Measurements from ENCODE around the gene KRTAP12-4. TPM values are rescaled to one million over a fixed set of nuclear protein-coding genes. Genes with fewer than 3 reads are reported as not detected.
"Not testable (repeated sequence)": the region's sequence is repeated elsewhere in the genome, so short reads cannot be mapped to it uniquely, and the experiment has no call there.

The KRTAP12-4 gene
- total RNA-seq, 1 experiment from 2014 or later: not detected

DNA sequence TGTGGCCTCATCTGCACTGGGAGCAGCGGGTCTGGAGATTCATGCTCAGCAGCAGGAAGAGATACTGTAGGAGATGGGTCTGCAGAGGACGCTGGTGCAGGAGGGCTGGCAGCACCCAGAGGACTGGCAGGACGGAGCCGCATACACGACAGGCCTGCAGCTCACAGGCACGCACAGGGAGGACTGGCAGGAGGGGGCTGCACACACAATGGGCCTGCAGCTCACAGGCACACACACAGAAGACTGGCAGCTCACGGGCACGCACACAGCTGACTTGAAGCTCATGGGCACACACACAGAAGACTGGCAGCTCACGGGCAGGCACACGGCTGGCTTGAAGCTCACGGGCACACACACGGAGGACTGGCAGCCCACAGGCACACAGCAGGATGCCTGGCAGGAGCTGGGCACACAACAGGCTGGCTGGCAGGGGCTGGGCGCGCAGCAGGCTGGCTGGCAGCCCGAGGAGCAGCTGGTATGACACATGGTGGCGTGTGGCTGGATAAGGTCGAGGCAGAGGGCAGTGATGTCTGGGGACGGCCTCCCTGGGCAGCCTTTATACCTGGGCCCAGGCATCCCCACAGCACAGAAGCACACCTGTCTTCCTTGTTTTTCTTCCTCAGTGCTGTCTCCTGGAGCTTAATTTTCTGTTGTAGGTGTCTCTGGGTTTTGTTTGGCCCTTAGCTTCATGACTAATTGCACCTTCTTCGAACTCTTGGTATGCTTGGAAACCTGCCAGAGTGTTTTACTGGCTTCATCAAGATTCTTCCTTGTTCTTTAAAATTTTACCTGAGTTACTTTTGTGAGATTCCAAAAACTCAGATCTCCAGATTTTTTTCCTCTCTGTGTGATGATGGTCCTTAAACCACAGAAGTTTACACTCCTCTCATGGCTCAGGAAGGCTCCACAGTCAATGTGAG is 12.2 kb upstream of the KRTAP12-4 start, which contains the start of gene KRTAP12-2:
Gene KRTAP12-2, minus strand, starts transcription at position 527 of the 920 bp plus-strand sequence. Its CDS starts 41 bp downstream, at position 486.
- DNase-seq (ENCODE audit: low read depth, low spot score): no peak
- in situ Hi-C loops (cut with HindIII; ENCODE audit: low pct_unique_long_range_greater_than_20kb, low sequenced_read_pairs): no loop called here

DNA sequence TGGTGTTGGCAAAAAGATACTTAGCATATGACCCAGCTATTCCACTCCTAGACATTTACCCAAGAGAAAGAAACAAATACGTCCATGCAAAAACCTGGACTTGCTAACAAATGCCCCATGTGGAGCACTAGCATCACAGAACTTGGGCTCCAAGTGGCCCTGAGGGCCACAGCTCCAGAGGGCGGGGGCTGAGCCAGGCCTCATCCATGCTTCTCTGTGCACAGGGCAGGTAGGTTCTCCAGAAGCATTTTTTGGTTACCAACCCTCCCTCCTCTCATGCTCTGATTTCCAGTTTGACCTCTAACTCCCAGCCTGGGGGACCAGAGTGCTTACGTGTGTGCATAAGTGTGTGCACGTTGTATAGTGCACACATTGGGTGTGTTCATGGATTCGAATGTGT is 10.2 kb upstream of the KRTAP12-4 start:
- in situ Hi-C loops (cut with HindIII; ENCODE audit: low pct_unique_long_range_greater_than_20kb, low sequenced_read_pairs): no loop called here
- no peak for DNase-seq (ENCODE audit: low read depth, low spot score)

DNA sequence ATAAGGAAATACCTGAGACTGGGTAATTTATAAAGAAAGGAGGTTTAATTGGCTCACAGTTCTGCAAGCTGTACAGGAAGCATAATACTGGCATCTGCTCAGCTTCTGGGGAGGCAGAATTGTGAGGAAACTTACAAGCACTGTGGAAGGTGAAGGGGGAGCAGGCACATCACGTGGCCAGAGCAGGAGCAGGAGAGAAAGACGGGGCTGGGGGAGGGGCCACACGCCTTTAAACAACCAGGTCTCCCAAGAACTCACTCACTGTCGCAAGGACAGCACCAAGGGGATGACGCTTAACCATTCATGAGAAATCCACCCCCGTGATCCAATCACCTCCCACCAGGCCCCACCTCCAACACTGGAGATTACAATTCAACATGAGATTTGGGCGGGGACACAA is 7.1 kb upstream of the KRTAP12-4 start:
- DNase-seq (ENCODE audit: low read depth, low spot score): not testable (repeated sequence)

DNA sequence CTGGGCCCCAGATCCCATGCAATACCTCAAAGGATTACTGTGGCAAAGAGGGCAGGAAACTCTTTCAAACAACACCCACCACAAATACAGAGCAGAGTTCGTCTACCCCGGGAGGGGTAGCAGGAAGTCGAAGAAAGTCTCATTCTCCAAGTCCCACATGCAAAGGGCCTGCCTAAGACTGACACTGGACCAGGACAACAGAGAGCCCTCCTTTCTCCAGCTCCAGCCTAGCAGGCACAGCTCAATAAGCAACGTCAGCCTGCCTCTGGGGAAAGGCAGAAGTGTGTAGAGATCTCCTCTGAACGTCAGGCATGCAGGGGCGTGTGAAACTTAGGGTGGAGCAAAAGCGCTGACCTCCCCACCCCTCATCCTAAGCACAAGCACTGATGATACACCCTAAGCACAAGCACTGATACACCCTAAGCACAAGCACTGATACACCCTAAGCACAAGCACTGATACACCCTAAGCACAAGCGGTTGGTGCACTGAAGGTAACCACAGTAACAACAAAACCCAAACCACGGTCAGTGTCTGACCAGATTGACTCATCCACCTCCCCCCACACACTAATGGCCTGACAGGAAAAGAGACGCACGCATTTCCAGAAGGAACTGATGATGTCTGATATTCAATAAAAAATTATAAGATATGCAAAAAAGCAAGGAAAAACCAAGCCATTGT is 4.6 kb upstream of the KRTAP12-4 start:
- in situ Hi-C loops (cut with HindIII; ENCODE audit: low pct_unique_long_range_greater_than_20kb, low sequenced_read_pairs): no loop called here
- DNase-seq (ENCODE audit: low read depth, low spot score): no peak

More for the DNA sequence above, 7.1 kb upstream of the KRTAP12-4 start:
- in situ Hi-C loops (cut with HindIII; ENCODE audit: low pct_unique_long_range_greater_than_20kb, low sequenced_read_pairs): not testable (repeated sequence)

DNA sequence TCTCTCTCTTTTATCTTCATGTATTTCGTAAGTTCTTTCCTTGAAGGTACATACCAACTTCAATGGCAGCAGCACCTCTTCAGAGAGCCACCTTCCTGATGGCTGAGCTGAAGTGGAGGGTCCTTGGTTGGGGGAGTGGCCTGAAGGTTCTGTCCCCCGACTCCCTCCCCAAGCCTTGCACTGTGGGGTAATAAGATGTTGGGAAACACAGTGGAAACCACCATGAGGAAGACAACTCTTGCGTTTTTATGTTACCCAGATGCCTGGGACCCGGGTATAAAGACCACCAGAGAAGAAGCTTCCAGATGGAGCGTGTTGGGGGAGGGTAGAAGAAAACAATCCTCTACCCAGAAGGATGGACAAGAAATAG is 4.1 kb upstream of the KRTAP12-4 start:
- no peak for DNase-seq (ENCODE audit: low read depth, low spot score)
- in situ Hi-C loops (cut with HindIII; ENCODE audit: low pct_unique_long_range_greater_than_20kb, low sequenced_read_pairs): no loop called here

DNA sequence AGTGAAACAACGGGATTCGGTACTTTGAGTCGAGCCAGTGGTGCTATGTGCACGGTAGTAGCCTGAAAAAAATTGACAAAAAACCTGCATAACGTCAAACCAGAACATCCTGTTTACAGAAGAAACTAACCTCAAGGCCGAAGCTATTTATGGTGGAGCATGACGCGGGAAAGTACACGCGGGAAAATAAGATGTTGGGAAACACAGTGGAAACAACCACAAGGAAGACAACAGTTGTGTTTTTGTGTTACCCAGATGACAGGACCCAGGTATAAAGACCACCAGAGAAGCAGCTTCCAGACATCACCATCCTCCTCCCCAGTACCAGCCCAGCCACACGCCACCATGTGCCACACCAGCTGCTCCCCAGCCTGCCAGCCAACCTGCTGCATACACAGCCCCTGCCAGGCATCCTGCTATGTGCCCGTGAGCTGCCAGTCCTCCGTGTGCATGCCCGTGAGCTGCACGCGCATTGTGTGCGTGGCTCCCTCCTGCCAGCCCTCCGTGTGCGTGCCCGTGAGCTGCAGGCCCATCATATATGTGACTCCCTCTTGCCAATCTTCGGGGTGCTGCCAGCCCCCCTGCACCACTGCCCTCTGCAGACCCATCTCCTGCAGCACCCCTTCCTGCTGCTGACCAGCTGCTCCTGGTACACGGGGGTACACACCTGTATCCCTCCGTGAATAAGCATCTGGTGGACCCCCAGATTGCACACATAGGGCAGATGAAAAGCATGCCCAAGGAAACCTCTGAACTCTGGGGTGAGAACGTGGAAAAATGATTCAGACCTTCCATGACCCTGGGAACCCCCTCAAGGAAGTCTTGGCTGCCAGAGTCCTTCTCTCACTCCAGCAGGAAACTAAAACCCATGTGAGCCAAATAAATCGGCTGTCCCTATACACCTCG is 3.4 kb upstream of the KRTAP12-4 start, which contains the start of gene KRTAP12-3:
Gene KRTAP12-3, plus strand, starts transcription at position 298 of the 906 bp plus-strand sequence. Its CDS starts 48 bp downstream, at position 346.
- no peak for DNase-seq (ENCODE audit: low read depth, low spot score)
- in situ Hi-C loops (cut with HindIII; ENCODE audit: low pct_unique_long_range_greater_than_20kb, low sequenced_read_pairs): no loop called here

DNA sequence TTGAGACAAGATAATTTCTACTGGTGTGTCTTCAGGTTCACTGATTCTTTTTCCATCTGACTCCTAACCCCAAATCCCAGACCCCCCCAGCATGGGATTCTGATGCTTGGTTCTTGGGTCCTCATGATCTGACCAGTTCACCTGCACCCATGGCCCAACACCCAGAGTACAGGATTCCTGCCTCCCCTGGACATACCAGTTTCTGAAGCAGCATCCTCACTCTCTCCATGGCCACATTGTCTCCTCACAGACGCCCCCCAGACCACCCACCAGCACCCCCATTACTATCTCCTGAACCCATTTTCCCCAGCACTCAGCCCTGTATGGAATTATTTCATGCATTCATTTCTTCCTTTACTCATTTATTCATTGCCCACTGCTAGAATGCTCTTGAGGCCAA is 2.4 kb upstream of the KRTAP12-4 start:
- DNase-seq (ENCODE audit: low read depth, low spot score): no peak
- in situ Hi-C loops (cut with HindIII; ENCODE audit: low pct_unique_long_range_greater_than_20kb, low sequenced_read_pairs): no loop called here

DNA sequence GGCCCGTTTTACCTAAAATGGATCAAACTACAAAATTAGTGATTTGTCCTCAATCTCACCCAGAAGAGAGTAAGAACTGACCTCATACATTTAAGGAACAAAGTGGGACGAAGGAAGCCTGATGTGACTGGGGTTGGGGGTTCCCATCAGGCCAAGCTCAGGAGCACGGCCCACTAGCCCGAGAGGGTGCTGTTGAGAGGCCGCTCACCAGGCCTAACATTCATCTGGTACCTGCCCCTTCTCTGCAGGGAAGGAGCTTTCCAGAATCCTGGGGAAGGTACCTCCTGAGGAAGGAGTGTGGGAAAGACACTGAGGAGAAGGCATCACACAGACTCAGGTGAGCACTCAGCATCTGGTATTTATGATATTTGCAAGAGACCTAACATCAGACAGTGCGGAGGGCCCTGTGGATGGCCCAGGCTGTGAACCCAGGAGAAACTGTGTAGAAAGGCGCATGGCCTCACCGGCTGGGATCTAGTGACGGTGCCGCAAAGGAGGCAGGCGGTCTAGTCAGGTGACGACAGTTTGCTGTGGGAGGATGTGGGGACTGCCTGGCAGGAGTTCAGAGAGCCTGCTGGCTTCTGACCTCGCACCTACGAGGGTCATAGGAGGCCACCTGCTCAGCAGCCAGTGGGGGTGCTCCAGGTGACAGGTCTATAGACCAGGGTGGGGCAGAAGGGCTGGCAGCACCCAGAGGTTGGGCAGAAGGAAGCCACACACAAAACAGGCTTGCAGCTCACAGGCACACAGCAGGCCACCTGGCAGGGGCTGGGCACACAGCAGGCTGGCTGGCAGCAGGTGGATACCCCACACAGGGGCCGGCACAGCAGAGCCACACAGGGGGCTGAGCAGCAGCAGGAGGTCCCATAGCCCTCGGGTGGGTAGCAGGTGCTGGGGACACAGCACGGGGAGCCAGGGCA is 543 bp downstream of the KRTAP12-4 start:
- no peak for DNase-seq (ENCODE audit: low read depth, low spot score)
- in situ Hi-C loops (cut with HindIII; ENCODE audit: low pct_unique_long_range_greater_than_20kb, low sequenced_read_pairs): no loop called here

DNA sequence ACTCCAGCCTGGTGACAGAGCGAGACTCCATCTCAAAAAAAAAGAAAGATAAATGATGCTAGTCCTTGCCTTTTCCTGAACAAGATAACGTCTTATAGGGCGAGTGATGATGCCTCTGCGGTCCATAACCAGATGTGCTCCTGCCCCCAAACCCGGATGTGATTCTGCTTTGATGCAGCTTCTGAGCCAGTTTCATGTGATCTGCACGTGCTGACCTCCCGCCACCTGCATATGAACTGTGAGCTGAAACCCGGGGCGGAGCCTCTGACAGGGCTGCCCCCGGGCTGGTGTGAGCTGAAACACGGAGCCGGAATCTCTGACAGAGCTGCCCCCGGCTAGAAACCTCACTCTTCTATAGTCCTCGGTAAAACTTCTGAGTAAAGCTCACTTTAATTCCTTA is 1.3 kb downstream of the KRTAP12-4 start:
- DNase-seq (ENCODE audit: low read depth, low spot score): peak; percentile 34

DNA sequence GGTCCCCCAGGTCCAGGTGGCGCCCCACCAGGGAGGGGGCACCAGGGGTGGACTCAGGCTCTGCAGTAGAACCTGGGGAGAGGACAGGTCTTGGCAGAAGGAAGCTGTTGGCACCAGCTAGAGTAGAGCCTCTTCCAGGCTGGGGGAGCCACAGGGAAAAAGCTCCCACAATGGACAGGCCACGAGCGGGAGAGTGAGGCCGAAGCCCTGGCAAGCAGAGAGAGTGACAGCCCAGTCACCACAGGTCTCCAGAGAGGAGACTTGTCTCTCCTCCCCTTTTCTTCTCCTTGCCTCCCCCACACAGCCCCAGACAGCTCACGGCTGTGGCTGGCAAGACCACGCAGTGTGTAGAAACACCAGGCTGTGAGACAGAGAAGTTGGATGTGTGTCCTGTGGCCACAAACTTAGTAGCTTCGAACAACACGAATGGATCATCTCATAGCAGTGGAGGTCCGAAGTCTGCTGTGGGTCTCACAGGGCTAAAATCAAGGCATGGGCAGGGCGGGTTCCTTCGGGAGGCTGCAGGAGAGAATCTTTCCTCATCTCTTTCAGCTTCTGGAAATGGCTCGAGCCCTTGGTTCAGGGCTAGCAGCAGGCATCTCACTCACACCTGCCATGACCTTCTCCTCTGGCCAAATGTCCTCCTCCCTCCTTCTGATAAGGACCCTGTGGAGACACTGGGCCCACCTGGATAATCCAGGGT is 3.3 kb downstream of the KRTAP12-4 start:
- DNase-seq (ENCODE audit: low read depth, low spot score): no peak
- in situ Hi-C loops (cut with HindIII; ENCODE audit: low pct_unique_long_range_greater_than_20kb, low sequenced_read_pairs): no loop called here

More for the DNA sequence above, 1.3 kb downstream of the KRTAP12-4 start:
- in situ Hi-C loops (cut with HindIII; ENCODE audit: low pct_unique_long_range_greater_than_20kb, low sequenced_read_pairs): no loop called here

DNA sequence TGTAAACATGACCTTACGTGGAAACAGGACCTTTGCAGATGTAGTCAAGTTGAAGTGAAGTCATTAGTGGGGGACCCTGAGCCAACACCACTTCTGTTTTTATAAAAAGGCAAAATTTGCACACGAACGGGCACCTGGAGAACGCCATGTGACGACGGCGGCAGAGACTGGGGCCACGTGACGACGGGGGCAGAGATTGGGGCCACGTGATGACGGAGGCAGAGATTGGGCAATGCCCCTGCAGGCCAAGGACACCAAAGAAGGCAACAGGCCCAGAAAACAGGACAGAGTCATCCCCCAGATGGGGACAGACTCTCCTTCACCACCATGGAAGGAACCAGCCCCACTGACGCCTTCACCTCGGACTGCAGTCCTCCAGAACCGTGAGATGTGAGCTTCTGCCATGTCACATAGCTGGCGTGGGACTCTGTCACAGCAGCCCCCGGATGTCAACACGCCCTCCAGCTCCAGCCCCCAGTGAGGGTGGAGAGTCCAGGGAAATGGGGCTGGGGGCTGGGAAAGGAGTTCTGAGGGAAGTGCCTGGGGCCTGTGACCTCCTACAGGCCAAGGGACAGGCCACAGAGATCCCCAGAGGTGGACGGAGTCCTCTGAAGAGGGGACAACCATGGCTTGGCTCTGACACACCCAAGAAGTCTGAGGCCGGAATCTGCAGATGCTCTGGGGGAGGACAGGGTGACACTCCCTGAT is 4.0 kb downstream of the KRTAP12-4 start:
- in situ Hi-C loops (cut with HindIII; ENCODE audit: low pct_unique_long_range_greater_than_20kb, low sequenced_read_pairs): no loop called here
- DNase-seq (ENCODE audit: low read depth, low spot score): no peak

DNA sequence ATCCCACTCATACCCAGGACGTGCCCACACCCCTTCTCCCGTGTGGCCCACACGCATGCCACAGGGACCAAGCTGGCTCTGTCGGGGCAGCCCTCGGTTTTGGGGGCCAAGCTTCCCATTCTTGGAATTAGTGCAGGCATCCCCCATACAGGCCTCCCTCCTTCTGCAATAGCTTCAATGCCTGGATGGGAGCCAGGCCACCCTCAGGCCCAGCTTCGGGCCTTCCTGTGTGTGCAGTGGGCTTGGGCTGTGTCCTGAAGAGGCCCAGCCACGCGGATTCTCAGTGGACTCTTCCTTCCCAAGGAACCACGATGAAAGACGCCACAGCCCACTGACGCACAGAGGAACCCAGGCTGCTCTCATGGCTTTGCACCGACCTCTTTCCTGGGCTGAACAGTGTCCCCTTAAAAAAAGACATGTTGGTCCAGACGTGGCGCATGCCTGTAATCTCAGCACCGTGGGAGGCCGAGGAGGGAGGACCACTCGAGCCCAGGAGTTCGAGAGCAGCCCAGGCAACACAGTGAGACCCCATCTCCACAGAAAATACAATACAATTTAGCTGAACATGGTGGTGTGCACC is 4.8 kb downstream of the KRTAP12-4 start:
- in situ Hi-C loops (cut with HindIII; ENCODE audit: low pct_unique_long_range_greater_than_20kb, low sequenced_read_pairs): no loop called here
- DNase-seq (ENCODE audit: low read depth, low spot score): no peak

DNA sequence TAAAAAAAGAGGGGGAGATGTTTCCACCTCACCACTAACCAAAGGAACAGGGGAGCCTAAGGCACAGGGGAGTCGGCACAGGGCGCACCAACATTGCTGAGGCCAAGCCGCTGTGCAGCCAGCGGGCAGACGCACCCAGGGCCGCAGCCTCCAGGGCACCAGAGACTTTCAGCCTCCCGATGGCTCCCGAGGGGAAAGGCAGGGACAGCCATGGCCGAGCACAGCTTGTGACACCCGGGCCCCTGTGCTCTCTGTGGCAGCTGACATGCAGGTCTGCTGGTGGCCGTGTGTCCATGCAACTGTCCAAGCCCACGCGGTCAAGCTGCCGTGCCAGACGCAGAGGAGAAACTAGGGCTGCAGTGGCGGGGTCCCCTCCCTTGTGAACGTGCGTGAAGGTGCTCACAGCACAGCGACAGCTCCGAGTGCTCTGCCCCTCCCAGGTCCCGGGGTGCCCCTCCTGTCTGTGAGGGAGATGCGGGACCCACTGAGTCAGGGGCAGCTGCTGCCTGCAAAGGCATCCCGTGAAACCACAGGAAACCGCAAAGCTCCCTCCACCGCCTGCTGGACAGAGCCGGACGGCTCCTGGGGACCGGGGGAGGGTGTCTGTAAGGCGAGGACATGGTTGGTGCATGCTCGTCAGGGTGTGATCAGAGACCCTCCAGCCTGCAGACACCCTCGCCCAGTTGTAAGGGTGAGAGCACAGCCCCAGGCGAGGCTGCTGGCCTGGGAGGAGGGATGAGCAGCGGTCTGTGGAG is 5.7 kb downstream of the KRTAP12-4 start:
- DNase-seq (ENCODE audit: low read depth, low spot score): no peak
- in situ Hi-C loops (cut with HindIII; ENCODE audit: low pct_unique_long_range_greater_than_20kb, low sequenced_read_pairs): no loop called here

DNA sequence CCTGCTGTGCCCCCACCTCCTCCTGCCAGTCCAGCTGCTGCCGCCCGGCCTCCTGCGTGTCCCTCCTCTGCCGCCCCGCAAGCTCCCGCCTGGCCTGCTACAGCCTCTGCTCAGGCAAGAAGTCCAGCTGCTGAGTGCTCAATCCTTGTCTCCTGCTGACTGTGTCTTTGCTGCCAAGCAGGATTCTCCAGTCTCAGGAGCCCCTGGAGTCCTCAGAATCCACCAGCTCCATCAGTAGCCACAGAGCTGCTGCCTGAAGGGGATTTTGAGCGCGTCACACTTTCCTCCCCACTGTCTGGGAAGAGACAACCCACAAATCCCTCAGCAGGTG is 7.3 kb downstream of the KRTAP12-4 start:
- DNase-seq (ENCODE audit: low read depth, low spot score): no peak
- in situ Hi-C loops (cut with HindIII; ENCODE audit: low pct_unique_long_range_greater_than_20kb, low sequenced_read_pairs): no loop called here

All from SK-MEL-5 (cell line).